Lung (tissue), 12 donors: ENCODE results near the gene ELAPOR2. TPM values are rescaled to one million over a fixed set of nuclear protein-coding genes. Genes with fewer than 3 reads are reported as not detected.
"Not testable (repeated sequence)": the region's sequence is repeated elsewhere in the genome, so short reads cannot be mapped to it uniquely, and the experiment has no call there.

Source experiments
- ATAC-seq: fragments of 200-7000 bp; cut with Tn5 transposase; one replicate; pipeline ENCODE4 v1.9.1; 2020; ENCODE audit warnings: moderate number of reproducible peaks; ENCODE audit not compliant: insufficient read depth, low FRiP score
- DNase-seq, 3 donors: peaks; one replicate each; pipeline ENCODE4 v3.0.0-alpha.2; 2013 to 2017
- H3K27ac ChIP-seq, 2 donors: one replicate each; pipeline ENCODE4 v1.5.1; 2013; ENCODE audit warnings: mild to moderate bottlenecking in 2 of 2, moderate library complexity in 2 of 2, control low read depth in 1 of 2, inconsistent platforms in 1 of 2, low read depth in 1 of 2, low read length in 1 of 2
- H3K27me3 ChIP-seq, 3 donors: one replicate each; pipeline ENCODE4 v1.5.1; 2013; ENCODE audit warnings: low read length in 2 of 3; ENCODE audit not compliant: control insufficient read depth in 3 of 3, insufficient read depth in 3 of 3
- H3K36me3 ChIP-seq, 4 donors: one replicate each; pipeline ENCODE4 v1.5.1; 2013; ENCODE audit warnings: low read length in 4 of 4, mild to moderate bottlenecking in 1 of 4, moderate library complexity in 1 of 4; ENCODE audit not compliant: control insufficient read depth in 4 of 4, insufficient read depth in 4 of 4
- H3K4me1 ChIP-seq, 5 donors: one replicate each; pipeline ENCODE4 v1.5.1; 2013; ENCODE audit warnings: low read length in 5 of 5, mild to moderate bottlenecking in 2 of 5, moderate library complexity in 1 of 5; ENCODE audit not compliant: control insufficient read depth in 5 of 5, insufficient read depth in 5 of 5
- H3K4me3 ChIP-seq: one replicate; pipeline ENCODE4 v1.5.1; 2013; ENCODE audit warnings: mild to moderate bottlenecking, control low read depth, moderate library complexity
- H3K9ac ChIP-seq, 2 donors: one replicate each; pipeline ENCODE4 v1.5.1; 2013; ENCODE audit warnings: low read length in 2 of 2, control low read depth in 1 of 2; ENCODE audit not compliant: insufficient read depth in 1 of 2
- H3K9me3 ChIP-seq, 4 donors: one replicate each; pipeline ENCODE4 v1.5.1; 2013; ENCODE audit warnings: low read length in 3 of 4, mild to moderate bottlenecking in 1 of 4, moderate library complexity in 1 of 4; ENCODE audit not compliant: control insufficient read depth in 4 of 4, insufficient read depth in 3 of 4
- CTCF ChIP-seq: IDR thresholded peaks from 2 replicates; pipeline ENCODE4 v1.5.1; 2012; ENCODE audit warnings: mild to moderate bottlenecking; ENCODE audit errors: control extremely low read depth, extremely low read depth
- WGBS, 2 donors: extraction: QIAGEN DNeasy Blood & Tissue Kit; methylation state at CpG; one replicate each; pipeline ENCODE4 v1.1.7; 2013; 5-methylcytosine and 5-hydroxymethylcytosine counted together
- polyA plus RNA-seq, 2 donors: library from polyadenylated mRNA; stranded (reverse); fragments of 200-250 nt; gene quantifications; one replicate each; pipeline ENCODE4 v1.2.1, GENCODE V29; 2013
- total RNA-seq, 2 donors: library from RNA; depleted of rRNA in 1 of 2; stranded (reverse); fragments of >200 nt in 1 of 2; gene quantifications; one replicate each; pipeline ENCODE4 v1.2.1, GENCODE V29; 2014 to 2021
- donor health status: control.
- donor health status: control.
- donor health status: Bipolar disorder and iron deficiency.
- donor health status: healthy.
- donor health status: DM: yes; HTN: yes; CAD: no.

Gene ELAPOR2
- total and polyA plus RNA-seq, 4 donors, result 16.1 to 64.1 (median 38.2) TPM

GRCh38 chr7:87048839-87049238, 10.6 kb downstream of the ELAPOR2 start:
- 52 to 97% methylated on average over 1 of the region's 1 CpG for WGBS, 2 donors
- peaks cover 0 to 2% (median 1%) of the 10 kb centered on the region in 4 donors for H3K9me3 ChIP-seq
- no peak overlapping the region for H3K4me3 ChIP-seq
- H3K4me1 ChIP-seq, result no peaks in the 10 kb centered on the region
- H3K36me3 ChIP-seq, result peaks cover 0 to 1% (median 0%) of the 10 kb centered on the region in 4 donors
- ATAC-seq (no peak), DNase-seq (no peak)
- no peaks in the 10 kb centered on the region for H3K27me3 ChIP-seq
- no peak overlapping the region for H3K27ac ChIP-seq
- no peak overlapping the region for H3K9ac ChIP-seq
- no peak for TF ChIP-seq CTCF

GRCh38 chr7:87046456-87046855, 13.0 kb downstream of the ELAPOR2 start:
- ATAC-seq (no peak), DNase-seq (no peak)
- Histone ChIP-seq H3K27ac (no peak overlapping the region), H3K36me3 (no peaks in the 10 kb centered on the region), H3K9me3 (peaks cover 0 to 2% (median 1%) of the 10 kb centered on the region in 4 donors), H3K27me3 (no peaks in the 10 kb centered on the region), H3K4me1 (no peaks in the 10 kb centered on the region), H3K9ac (no peak overlapping the region), H3K4me3 (no peak overlapping the region)
- 94 to 95% methylated on average over 5 of the region's 5 CpGs for WGBS, 2 donors
- TF ChIP-seq CTCF, result no peak

GRCh38 chr7:87044713-87045112, 14.7 kb downstream of the ELAPOR2 start:
- not testable (repeated sequence) for H3K9me3 ChIP-seq, DNase-seq, H3K4me1 ChIP-seq, H3K9ac ChIP-seq, H3K27me3 ChIP-seq, ATAC-seq, H3K4me3 ChIP-seq, H3K27ac ChIP-seq, H3K36me3 ChIP-seq
- WGBS, 2 donors, result 77 to 100% methylated on average over 1 of the region's 2 CpGs

- H3K36me3 ChIP-seq, ATAC-seq, H3K4me3 ChIP-seq, DNase-seq, H3K27ac ChIP-seq, H3K27me3 ChIP-seq, H3K9me3 ChIP-seq, H3K4me1 ChIP-seq, H3K9ac ChIP-seq: not testable (repeated sequence)
- 90 to 93% methylated on average over 4 to 5 of the region's 5 CpGs for WGBS, 2 donors
These were observed 17.9 kb downstream of the ELAPOR2 start for GRCh38 chr7:87041586-87041985.

GRCh38 chr7:87039691-87040299, 19.7 kb downstream of the ELAPOR2 start:
- not testable (repeated sequence) for DNase-seq, H3K4me3 ChIP-seq, H3K4me1 ChIP-seq, H3K27me3 ChIP-seq, H3K9me3 ChIP-seq, H3K27ac ChIP-seq, ATAC-seq, H3K36me3 ChIP-seq, H3K9ac ChIP-seq
- WGBS, 2 donors, result 75 to 81% methylated on average over 26 to 34 of the region's 34 CpGs
